A204.1 (cell line): ENCODE data around the gene ADSS1.

Experiments used
- FAIRE-seq: peaks from 2 replicates; lab custom pipeline; 2012; peaks lifted over from hg19 to GRCh38; lab: Jason Lieb, UNC

Gene ADSS1

GRCh38 chr14:104700225-104700651, 23.8 kb upstream of the ADSS1 start:
- FAIRE-seq: no peak

- FAIRE-seq: no peak
Measured at GRCh38 chr14:104700747-104701217, 23.2 kb upstream of the ADSS1 start.

GRCh38 chr14:104701383-104702076, 22.5 kb upstream of the ADSS1 start:
- FAIRE-seq: no peak

GRCh38 chr14:104702106-104702505, 21.9 kb upstream of the ADSS1 start:
- FAIRE-seq: no peak

- FAIRE-seq: no peak
Measured at GRCh38 chr14:104702673-104703072, 21.4 kb upstream of the ADSS1 start.

- FAIRE-seq: no peak
Measured at GRCh38 chr14:104703269-104703668, 20.8 kb upstream of the ADSS1 start.

- no peak for FAIRE-seq
Measured at GRCh38 chr14:104704252-104704651, 19.8 kb upstream of the ADSS1 start.

- no peak for FAIRE-seq
Measured at GRCh38 chr14:104705340-104706047, 18.5 kb upstream of the ADSS1 start.

GRCh38 chr14:104706733-104707607, 17.1 kb upstream of the ADSS1 start:
- no peak for FAIRE-seq

- FAIRE-seq: no peak
Measured at GRCh38 chr14:104707608-104708595, 16.1 kb upstream of the ADSS1 start.

GRCh38 chr14:104708606-104709268, 15.3 kb upstream of the ADSS1 start:
- FAIRE-seq: no peak

- no peak for FAIRE-seq
Measured at GRCh38 chr14:104709387-104710039, 14.5 kb upstream of the ADSS1 start.

GRCh38 chr14:104710071-104710735, 13.8 kb upstream of the ADSS1 start:
- FAIRE-seq: no peak

- no peak for FAIRE-seq
Measured at GRCh38 chr14:104712881-104713734, 10.9 kb upstream of the ADSS1 start.

- FAIRE-seq: no peak
Measured at GRCh38 chr14:104714066-104714465, 10.0 kb upstream of the ADSS1 start.

GRCh38 chr14:104714681-104715080, 9.3 kb upstream of the ADSS1 start:
- FAIRE-seq: no peak

GRCh38 chr14:104715416-104715815, 8.6 kb upstream of the ADSS1 start:
- no peak for FAIRE-seq

GRCh38 chr14:104715871-104716270, 8.2 kb upstream of the ADSS1 start:
- no peak for FAIRE-seq

- no peak for FAIRE-seq
Measured at GRCh38 chr14:104717137-104717536, 6.9 kb upstream of the ADSS1 start.
